A673 (cell line): ENCODE measurements around the gene NRF1.
"Not testable (repeated sequence)": the region's sequence is repeated elsewhere in the genome, so short reads cannot be mapped to it uniquely, and the experiment has no call there.

Experiments
- CTCF ChIP-seq: fragments of 300-800, 200-600 bp; sonication (generic); conservative IDR thresholded peaks from 2 replicates; pipeline ENCODE4 v1.5.1; 2017; ENCODE audit warnings: low read depth, mild to moderate bottlenecking, antibody characterized with exemption, low read length, moderate library complexity, mixed read lengths
- EZH2 ChIP-seq: fragments of 200-600 bp; sonication (generic); IDR thresholded peaks from 2 replicates; pipeline ENCODE4 v1.6.1; 2017; ENCODE audit warnings: borderline replicate concordance, low read depth, mild to moderate bottlenecking, mixed read lengths, antibody characterized with exemption, low read length; ENCODE audit not compliant: poor library complexity, severe bottlenecking

- not testable (repeated sequence) for TF ChIP-seq CTCF, EZH2
Measured at GRCh38 chr7:129659907-129660306, 48.4 kb downstream of the NRF1 start.
